Activated CD8-positive, alpha-beta memory T cell treated with anti-CD3 and anti-CD28 coated beads, Interleukin-2, amount 50 U/mL, for 1 hour (primary cell): ENCODE results near the gene ADAMTS17.

Experiments used
- DNase-seq: peaks from one replicate; pipeline ENCODE4 v3.0.0-alpha.2; 2020; ENCODE audit errors: extremely low read depth

The ADAMTS17 gene

DNA sequence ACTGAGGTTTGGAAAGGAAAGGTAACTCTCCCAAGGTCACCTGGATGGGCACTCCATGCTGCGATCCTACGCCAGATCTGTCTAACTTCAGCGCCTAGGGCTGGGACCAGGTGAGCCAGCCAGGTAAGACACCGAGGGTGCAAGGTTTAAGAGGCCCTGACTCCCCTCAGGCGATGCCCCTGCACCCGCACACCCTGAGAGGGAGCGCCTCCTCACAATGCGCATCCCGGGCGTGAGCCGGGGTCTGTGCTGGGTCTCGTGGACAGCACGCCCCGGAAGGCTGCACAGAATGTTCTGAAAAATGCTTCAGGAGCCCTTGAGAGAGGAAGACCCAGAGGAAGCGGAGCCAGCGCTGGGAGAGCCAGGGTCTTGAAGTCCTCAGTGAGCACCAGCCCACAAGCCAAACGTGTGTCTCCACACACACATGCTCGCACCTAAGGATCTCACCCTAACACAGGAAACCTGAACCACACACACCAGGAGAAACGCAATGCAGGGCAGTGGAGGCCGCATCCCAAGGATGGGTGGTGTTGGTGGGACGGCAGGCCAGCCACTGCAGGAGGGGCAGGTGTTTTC lies 142.0 kb downstream of the ADAMTS17 start:
- no peak for DNase-seq

DNA sequence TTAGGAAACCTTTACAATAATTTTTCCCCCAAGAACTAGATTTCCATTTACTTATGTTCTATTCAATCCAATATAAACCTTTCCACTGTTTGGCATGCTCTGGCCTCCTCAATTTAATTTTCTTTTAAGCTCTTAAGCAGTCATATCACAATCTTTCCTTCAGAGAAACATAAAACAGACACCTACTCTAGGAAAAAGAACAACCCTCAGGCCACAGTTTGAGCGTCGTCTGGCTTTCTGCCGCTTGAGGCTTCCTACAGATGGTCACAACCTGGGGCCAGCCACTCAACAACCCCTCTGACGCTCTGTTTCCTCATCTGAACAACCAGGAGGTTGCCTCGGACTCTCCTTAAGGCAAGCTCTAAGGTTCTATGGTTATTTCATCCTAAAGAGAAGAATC lies 143.3 kb downstream of the ADAMTS17 start:
- DNase-seq, result no peak

DNA sequence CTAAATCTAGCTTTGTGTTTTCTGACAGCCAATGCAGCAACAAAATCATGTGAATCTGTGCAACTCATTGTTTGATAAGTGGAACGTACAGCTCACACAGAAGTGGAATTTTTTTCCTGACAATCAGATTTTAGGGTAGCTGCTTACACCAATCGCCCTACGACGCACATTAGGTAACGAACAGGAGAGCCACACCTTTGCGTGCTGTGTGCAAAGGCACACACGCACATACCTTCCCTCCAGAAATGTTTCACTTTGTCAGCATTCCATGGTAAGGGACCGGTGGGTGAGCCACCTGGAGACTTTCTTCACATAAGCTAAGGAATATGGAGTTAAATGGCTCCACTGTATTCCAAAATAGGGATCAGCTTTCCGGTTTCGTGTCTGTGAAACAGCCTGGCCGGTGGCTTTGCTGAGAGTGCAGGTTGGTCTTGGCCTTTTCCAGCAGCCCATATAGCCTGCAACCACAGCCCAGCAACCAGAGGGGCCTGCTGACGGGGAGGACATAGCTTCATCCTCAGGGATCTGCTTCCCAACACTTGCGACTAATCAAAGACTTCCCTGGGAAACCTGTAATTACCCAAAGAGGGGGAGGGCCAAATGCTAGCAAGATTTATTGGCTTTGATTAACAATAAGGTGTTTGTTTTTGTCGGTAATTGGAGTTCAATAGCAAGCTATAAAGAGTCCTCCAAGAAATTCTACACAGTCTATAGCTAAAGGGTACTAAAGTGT lies 145.3 kb downstream of the ADAMTS17 start:
- DNase-seq, result no peak

DNA sequence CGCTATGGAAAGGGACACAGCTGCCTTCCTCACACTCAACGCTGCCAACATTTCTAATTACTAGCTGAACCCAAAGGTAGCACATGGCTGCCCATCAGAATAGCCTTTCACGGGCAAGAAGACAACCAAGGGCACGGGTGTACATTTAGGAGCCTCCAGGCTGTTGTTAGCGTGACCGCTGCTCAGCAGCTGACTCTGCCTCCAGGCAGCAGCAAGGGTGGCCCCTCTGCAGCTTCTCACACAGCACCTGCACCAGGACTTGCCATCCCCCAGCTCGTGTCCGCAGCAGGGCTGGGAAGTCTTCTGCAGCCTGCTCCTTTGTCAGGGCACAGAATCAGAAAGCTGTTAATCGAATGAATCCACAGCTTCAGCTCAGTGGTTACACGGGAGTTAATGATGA lies 146.8 kb downstream of the ADAMTS17 start:
- no peak for DNase-seq

DNA sequence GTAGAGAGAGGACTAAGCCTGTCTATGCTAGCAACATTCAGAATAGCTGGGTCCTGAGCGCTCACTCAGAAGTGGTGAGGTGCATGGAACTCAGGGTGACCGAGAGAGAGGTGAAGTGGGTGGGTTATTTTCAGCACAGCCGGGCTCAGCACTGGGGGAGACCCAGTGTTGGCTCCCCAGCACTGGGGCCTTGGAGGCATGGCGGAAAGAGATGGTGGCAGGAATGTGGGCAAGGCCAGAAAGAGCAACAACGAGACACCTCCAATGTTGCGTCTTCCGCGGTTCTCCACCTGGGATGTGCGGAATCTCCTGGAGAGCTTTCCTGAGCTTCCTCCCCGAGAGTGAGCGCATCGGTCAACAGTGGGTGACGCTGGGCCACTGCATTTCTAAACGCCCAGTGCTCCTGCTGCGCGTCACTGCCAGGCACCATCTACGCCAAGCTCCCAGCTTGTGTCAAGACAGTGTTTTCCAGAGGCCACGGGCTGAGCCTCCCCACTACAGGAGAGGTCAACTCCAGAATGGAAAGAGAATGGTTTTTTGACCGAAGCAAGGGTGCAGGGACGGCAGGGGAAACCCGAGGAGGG lies 148.4 kb downstream of the ADAMTS17 start:
- DNase-seq, result no peak

DNA sequence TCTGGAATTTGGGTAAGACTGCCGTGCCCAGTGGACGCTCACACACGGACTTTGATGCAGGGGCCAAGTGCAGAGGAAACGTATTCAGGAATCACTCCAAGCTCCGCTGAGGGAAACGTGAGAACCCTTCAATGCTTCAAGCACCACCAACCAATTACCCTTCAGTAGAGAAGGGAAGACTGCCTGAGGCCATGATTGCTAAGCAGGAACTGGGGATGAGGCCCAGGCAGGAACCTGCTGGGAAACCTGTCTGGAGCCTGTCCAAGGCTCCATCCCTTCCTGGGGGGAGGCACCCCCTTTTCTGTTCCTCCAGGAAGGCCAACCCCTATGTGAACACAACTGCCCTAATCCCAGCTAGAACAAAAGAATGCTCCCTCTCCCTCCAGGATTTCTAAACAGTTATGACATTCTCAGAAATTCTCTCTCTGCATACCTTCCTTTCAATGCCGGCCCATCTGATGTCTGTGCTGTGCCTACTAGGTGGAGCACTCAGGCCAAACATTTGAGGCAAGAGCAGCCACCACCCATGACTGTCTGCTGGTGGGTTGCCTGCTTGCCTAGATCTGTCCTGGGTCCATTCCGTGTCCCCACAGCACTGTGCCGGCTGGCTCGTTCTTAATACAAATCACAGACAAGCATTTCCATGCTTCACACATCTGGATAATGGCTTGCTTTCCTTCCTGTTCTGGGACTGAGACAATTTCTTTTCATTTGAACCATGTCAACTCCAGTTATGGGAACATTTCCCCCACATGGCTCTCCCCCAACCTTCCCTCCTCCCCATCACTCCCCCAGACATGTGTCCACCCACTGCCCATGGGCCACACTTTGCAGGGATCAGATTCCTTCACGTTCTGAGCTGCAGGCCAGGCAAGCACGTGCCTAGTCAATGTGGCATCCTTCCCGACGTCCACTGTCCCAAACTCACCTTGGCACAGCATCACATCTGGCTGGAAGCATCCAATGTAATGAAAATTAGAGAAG lies 149.4 kb downstream of the ADAMTS17 start:
- no peak for DNase-seq

DNA sequence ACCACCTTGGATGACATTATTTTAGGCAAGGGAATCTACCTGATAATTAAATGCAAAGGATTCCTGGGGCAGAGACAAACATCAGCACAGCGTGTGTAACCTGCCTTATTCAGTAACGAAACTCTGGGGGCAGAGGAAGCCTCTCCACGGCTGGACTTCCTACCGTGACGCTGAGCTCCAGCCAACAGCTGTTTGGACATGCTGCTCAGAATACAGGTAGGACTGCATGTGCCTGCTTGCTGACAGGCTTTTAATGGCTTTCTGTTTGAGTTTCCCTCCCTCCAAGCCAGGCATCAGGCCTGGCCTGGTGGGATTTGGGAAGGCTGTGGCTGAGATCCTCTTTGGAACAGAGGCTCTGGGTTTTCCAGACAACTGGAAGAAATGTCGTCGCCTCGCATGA lies 150.6 kb downstream of the ADAMTS17 start:
- DNase-seq, result no peak

DNA sequence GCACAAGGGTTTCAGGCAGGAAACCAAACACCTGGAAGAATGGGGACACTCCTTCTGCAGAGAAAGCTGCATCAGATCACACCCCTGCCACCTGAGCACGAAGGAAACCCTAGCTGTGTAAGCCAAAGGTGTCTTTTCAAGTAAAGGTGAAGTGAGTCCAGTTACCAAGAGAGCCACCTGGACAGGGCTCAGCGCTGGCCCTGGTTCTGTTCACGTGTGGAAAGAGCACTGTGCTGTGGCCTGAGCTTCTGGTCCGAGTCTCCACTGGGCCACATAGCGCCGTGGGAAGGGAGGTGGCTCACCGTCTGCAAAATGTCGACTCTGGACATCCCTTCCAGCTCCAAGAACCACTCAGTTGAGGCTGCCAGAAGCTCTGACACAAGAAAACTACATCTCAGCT lies 151.1 kb downstream of the ADAMTS17 start:
- DNase-seq, result no peak

DNA sequence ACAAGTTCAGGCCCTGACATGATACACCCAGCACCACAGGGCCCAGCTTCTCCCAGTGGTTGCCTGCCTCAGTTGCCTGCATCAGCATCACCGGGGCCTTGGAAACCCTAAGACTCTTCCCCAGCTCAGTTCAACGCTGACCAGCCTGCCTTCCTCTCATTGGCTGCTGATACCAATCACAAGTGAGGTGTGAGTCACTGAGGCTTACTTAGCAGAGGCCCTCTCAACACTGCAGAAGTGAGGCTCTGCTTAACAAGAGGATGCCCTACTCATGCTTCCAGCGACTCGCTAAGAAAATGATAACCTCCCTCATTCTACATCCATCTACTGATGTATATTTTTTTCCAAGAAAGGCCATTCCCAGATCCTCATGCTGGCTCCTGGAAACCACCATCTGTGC lies 151.9 kb downstream of the ADAMTS17 start:
- DNase-seq, result no peak

DNA sequence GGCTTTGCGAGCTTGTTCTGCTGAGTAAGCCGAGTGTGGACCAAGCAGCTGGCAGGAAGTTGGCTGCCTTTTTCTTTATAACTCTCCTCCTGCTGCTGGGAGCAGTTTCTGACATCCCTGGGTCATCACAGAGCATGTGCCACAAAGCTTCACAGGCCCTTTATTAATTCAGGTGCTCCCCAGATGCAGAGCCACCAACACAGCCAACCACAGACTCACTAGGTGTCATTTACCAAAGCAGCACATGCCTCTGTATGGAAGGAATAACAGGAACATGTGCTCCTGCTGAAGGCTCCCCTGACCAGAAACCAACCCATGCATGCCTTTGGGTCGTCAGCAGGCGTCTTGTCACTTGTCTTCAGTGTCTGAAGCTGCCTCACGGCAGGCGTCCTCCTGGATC lies 152.5 kb downstream of the ADAMTS17 start:
- no peak for DNase-seq

DNA sequence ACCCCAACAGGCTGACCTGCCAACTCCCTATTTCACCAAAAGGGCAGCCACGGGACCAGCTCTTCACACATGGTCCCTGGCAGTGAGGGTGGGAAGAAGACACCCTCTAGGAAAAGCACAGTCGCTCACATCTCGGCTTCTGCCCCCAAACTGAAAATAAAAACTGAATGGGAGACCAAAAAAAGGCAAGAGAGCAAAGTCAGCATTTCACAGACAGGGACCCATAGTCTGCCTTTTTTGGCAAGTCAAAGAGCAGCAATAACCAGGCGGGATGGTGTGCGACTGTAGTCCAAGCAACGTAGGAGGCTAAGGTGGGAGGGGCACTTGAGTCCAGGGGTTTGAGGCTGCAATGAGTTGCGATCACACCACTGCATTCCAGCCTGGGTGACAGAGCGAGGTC lies 154.1 kb downstream of the ADAMTS17 start:
- no peak for DNase-seq

DNA sequence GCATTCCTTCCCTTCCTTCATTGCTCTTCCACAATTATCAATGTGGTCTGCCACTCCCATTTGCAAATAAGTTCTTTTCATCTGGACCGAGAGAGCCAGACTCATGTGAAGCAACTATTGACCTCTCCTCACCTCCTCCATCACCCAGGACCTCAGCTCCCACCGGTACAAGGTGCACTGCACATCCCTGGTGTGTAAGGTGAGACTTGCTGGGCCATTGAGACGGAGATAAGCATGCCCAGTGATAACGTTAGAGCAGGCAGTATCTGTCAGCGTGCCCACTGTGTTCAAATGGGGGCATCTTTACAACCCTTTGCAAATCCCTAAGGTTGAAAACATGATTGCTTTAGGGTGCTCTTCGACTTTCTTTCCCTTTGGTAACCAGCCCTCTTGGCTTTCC lies 154.8 kb downstream of the ADAMTS17 start:
- no peak for DNase-seq

DNA sequence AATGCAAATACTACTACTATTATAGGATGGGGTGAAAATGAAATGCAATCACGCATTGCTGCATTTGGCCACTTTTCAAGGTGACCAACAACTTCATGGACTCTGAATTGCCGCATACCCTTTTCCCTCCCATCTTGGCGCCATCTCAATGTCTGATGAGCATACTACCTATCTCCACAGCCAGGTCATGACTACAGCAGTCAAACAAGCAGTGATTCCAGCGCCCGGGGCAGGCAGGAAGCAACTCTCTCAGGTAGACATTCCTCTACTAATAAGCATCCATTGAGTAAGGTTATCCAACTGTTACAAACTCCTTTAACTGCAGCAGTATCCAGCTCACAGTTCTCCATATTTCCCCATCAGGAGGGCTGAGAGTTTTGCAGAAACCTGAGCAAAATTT lies 155.4 kb downstream of the ADAMTS17 start:
- no peak for DNase-seq

DNA sequence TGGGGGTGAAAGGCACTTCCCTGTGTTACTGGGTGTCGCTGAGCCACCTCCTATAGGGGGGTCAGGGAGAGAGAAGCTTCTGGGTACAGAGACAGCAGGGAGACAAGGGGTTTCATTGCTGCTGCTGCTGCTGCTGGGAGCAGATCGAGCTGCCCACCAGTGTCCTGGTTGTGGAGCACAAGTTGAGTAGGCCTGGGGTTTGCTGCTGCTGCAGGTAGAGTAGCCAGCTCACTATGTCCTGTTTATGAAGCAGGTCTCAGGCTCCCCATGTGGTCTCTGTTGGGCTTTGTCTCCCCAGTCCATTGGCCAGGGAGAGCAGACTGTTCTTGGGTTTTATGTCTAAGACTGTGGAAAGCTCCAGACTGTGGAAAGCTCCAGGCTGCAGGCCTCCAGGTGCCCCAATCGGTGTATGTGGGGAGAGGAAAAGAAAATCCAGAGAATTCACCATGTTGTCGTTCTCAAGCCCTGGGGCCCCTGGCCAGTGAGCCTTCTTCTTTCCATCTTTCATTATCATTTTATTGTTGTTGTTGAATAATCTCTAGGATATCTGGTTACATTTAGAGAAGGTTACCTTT lies 157.8 kb downstream of the ADAMTS17 start:
- DNase-seq, result no peak

DNA sequence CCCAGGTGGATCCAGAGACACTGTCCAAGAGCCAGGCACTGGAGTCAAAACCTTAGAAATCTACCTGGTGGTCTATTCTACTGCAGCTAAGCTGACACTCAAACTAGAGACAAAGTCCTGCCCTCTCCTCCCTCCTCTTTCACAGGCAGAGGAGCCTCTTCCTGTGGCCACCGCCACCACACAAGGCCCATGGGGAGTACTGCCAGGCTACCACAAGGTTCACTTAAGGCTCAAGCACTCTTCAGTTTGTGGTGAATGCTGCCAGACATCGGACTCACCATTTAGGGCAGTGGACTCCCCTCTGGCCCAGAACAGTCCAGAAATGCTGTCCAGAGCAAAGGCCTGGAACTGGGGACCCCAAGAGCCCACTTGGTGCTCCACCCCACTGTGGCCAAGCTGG lies 160.9 kb downstream of the ADAMTS17 start:
- DNase-seq, result no peak

DNA sequence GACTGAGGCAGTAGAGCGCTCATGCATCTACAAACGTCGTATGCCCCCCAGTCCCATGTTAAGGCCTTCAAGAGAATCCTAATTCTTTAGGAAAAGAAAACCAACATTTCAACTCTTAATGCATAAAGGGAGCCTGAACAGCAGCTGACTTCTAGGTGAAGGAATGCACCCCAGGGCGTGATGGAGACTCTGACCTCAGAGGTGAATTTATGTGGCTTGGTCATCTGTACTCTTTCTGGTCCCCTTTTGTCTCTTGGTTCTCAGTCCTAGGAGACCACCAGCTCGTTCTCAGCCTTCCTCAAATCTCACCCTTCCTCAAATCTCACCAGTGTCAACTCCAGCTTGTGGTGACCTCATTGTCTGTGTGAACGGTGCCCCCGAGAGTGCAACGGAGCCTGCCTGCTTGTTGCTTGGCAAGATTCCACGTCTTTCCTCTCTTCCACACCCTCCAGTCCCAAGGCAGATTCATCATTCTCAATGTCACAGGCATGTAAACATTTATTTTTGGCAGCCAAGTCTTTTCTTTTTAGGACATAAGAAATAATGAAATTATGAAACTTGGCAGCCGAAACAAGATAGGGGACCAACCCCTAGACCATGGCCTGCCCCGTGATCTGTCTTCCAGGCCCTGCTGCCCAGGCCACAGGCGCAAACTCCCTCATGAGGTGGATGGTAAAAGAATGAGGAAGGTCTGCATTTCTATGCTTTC lies 166.2 kb downstream of the ADAMTS17 start:
- DNase-seq, result no peak

DNA sequence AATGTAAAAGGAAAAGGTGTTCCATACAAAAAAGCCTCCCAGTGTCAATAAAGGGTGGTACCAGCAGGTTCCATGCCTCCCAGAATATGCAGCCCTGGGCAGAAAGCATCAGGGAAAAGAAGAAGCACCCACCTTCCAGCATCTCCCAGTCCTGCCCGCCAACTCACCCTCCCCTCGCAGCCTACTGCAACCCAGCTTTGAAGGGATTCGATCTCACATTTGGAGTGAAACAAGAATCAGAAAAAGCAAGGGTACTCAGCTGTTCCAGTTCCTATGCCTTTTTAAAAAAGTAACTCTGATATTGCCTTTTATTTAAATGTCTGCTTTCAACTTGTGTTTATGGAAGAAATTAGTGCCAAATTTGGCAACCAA lies 166.9 kb downstream of the ADAMTS17 start:
- no peak for DNase-seq

DNA sequence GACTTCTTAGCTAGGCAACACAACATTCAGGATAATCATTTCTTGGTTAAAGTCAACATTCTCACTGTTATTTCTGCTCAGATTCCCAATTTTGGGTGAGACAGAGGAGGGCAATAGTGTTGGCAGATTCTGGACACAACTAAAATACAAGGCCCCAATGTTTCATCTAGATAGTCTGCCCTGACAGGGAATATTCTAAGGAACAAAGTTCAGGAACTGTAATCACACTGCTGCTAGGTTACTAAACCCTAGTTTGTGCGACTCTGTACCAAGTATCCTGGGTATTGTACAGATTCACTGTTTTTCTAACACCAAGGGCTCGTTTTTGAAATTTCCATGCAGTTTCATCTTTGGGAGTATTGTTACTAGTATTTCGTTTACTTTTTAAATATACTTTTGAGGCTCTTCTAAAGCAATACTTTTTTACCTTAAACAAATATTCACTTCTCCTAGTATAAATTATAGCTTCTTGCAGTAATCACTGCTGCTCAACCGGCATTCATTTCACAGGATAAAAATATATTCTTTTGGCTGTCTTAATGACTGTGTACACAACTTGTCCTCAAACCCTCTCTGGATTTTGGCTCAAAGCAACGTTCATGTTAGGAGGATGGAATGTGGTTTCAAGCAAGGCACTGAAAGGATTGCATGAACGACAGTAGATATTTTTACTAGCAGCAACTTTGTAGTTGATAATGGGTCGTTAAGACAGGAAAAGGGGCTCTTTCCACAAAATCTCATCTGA lies 167.4 kb downstream of the ADAMTS17 start:
- DNase-seq, result no peak

DNA sequence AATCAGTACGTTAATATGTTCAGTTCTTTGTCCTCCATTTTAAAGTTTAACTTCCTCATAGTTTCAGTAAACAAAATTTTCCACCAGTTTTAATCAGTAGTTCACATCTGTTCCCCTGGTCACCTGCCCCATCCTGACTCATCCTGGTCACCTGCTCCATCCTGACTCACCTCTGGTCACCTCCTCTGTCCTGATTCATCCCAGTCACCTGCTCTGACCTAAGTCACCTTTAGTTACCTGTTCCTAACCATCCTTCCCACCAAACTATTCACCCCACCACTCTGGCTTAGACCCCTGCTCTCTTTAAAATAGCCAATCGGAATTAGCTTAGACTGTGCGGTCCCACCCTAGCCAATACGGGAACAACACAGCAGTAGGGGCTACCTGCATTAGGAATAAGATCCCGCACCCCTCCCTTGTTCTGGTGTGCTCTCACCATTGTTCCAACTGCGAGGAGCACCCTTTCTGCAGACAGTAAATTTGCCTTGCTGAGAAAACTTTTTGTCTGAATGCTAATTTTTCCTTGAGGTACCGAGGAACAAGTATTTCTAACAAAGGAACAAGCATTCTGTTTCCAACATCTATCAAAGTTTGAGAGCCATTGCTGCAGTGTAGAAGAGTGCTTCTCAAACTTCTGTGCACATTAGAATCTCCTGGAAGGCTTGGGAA lies 169.3 kb downstream of the ADAMTS17 start:
- DNase-seq, result no peak

DNA sequence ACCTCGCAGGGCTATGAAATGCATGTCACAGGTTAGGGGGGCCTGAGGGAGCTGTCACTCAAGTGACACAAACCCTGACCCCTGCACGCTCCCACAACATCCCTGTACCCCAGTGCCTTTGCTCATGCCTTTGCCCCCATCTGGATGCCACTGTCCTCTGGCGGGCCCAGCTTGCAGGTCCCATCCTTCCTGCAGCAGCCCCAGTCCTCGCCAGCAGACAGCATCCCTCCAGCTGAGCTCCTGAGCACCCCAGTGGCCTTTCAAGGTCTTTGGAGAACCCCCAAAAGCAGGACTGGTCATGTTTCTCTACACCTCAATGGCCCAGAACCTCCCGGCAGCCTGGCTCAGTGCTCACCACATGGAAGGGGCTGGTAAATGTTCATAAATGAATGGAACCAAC lies 170.4 kb downstream of the ADAMTS17 start:
- DNase-seq, result no peak
